Naive thymus-derived CD8-positive, alpha-beta T cell (primary cell): ENCODE data around the gene ANO10. TPM values are rescaled to one million over a fixed set of nuclear protein-coding genes. Genes with fewer than 3 reads are reported as not detected.

ENCODE experiments used
- ATAC-seq, 2 donors: fragments of 150-1000 bp; cut with Tn5 transposase in 1 of 2; sonication (Bioruptor Pico), chemical (Tn5 transposase) in 1 of 2; 1 replicate in 1 of 2; 2 replicates in 1 of 2; pipeline ENCODE4 v1.10.0; 2021; ENCODE audit warnings: mild to moderate bottlenecking in 2 of 2, moderate library complexity in 2 of 2
- POLR2A ChIA-PET: fragments of 350-600 bp; sonication (Branson Sonifier 250); formaldehyde crosslinking; loops from one replicate; lab custom pipeline; 2021; ENCODE audit warnings: antibody characterized with exemption; lab: Charles Lee
- DNase-seq, 10 donors: peaks; one replicate each; pipeline versions ENCODE4 v3.0.0 to v3.0.0-alpha.2; 2020 to 2022
- H3K27ac Mint-ChIP-seq, 10 donors: one replicate each; pipeline ENCODE4 v1.8.0; 2020 to 2022; ENCODE audit warnings: mild to moderate bottlenecking in 10 of 10, mixed read lengths in 10 of 10, moderate library complexity in 4 of 10, inconsistent platforms in 1 of 10
- H3K27me3 Mint-ChIP-seq, 5 donors: one replicate each; pipeline ENCODE4 v1.8.0; 2021 to 2022; ENCODE audit warnings: mixed read lengths in 5 of 5
- H3K36me3 Mint-ChIP-seq, 3 donors: one replicate each; pipeline ENCODE4 v1.8.0; 2020 to 2022; ENCODE audit warnings: mixed read lengths in 3 of 3, mild to moderate bottlenecking in 2 of 3, inconsistent platforms in 1 of 3
- H3K4me1 Mint-ChIP-seq, 4 donors: one replicate each; pipeline ENCODE4 v1.8.0; 2021 to 2022; ENCODE audit warnings: mixed read lengths in 4 of 4
- H3K4me3 Mint-ChIP-seq, 10 donors: one replicate each; pipeline ENCODE4 v1.8.0; 2020 to 2022; ENCODE audit warnings: mild to moderate bottlenecking in 10 of 10, mixed read lengths in 10 of 10, moderate library complexity in 6 of 10, inconsistent platforms in 1 of 10
- H3K9me3 Mint-ChIP-seq, 9 donors: one replicate each; pipeline ENCODE4 v1.8.0; 2020 to 2022; ENCODE audit warnings: mixed read lengths in 9 of 9, mild to moderate bottlenecking in 3 of 9, inconsistent platforms in 1 of 9, moderate library complexity in 1 of 9
- polyA plus RNA-seq, 3 donors: library from polyadenylated mRNA; unstranded; fragments of 300-500 nt; fragmentation: Illumina TruSeq; gene quantifications; one replicate each; pipeline ENCODE4 v1.2.3, GENCODE V29; 2021
- total RNA-seq, 8 experiments: library from RNA in 2 of 8; stranded (reverse) in 2 of 8; gene quantifications; one replicate each; pipeline ENCODE4 v1.2.3 and lab custom pipeline; 2021 to 2026

Gene ANO10
- total and polyA plus RNA-seq, 5 experiments from 2014 or later, result 6.9 to 12.4 (median 10.4) TPM

DNA sequence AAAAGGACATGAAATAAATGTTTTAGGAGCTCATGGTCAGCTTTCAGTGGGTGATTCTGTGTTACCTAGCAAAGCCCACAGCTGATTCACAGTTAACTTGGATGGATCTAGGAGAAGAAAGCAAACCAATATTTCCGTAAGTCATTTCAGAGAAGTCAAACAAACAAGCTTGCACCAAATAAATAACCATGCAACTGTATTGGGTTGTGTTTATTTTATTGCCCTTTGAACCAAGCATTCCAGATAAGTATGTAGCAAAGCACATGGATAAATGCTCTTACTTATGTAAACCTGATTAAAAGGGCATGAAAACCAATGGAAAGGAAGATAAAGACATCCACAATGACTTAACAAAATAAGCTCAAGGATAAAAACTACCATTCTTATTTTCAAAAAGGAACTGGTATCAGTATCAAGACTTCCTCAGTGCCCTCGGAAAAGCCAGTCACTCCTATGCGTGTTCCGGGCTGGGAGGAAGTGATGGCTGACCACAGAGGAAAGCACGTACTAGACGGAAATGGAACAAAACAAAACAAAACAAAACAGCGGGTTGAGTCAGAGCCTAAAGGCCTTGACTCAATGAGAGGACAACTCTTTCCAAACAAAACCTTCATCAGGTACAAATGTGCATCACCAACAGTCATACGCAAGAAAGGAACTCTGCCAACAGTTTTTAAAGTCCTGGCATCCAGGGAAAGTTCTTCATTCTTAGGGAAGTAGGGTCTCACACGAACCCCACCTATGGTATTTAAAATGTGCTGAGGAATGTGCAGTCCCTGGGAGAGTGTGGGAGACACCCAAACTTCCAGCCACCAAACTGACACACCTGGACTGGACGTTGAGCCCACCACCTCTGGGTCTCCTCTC lies 232.2 kb downstream of the ANO10 start:
- ATAC-seq, result peak; percentile 88 to 97

GRCh38 chr3:43388915-43389314 lies 232.9 kb downstream of the ANO10 start:
- POLR2A ChIA-PET, result interaction anchor here (0.5 to 2.9 kb wide), 14 partner anchors 9 to 924 kb away, joined by 3 to 24 read pairs (median 4); partner anchors contain the start of gene SNRK
- peak in 1 of 10 donors; percentile 18 for DNase-seq
- H3K36me3 Mint-ChIP-seq, result peaks cover 0 to 4% (median 0%) of the 10 kb centered on the region in 3 donors
- H3K4me3 Mint-ChIP-seq, result peak overlapping the region in 8 of 10 donors; percentile 12 to 84 (median 66)
- peaks cover 38 to 85% (median 61%) of the 10 kb centered on the region in 4 donors for H3K4me1 Mint-ChIP-seq
- H3K27me3 Mint-ChIP-seq, result no peaks in the 10 kb centered on the region
- H3K27ac Mint-ChIP-seq, result peak overlapping the region; percentile 88 to 98 (median 94)
- peak in 1 of 2 donors; percentile 6 for ATAC-seq
- peaks cover 0 to 14% (median 2%) of the 10 kb centered on the region in 9 donors for H3K9me3 Mint-ChIP-seq

More for the DNA sequence above, 232.2 kb downstream of the ANO10 start:
- Mint-ChIP-seq H3K4me3 (peak overlapping the region; percentile 12 to 84 (median 72)), H3K27ac (peak overlapping the region; percentile 88 to 98 (median 94)), H3K27me3 (no peaks in the 10 kb centered on the region), H3K9me3 (peaks cover 0 to 21% (median 1%) of the 10 kb centered on the region in 9 donors), H3K4me1 (peaks cover 43 to 86% (median 67%) of the 10 kb centered on the region in 4 donors), H3K36me3 (peaks cover 0 to 4% (median 0%) of the 10 kb centered on the region in 3 donors)
- peak; percentile 33 to 88 (median 73) for DNase-seq
- POLR2A ChIA-PET, result interaction anchor here (1.0 to 2.9 kb wide), 14 partner anchors 10 to 227 kb away, joined by 3 to 24 read pairs (median 4); partner anchors contain the start of gene SNRK

DNA sequence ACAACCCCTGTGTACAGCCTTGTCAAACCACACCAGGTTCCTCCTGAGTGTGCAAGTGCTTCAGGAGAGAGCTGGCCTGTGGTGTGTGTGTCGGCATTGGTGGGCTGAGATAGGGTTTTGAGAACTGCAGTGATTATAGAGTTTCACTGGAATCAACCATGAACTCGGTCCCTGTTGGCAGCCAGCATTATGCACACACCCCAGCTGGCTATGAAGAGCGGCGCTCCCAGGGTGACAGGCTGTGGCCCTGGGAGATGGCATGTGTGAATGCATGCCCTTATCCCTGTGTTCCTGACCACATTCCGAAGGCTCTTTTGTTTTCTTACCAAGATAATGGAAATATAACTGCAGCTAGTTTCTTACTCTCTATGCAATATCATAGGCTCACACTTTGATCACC lies 233.6 kb downstream of the ANO10 start:
- peak overlapping the region in 2 of 10 donors; percentile 65 to 84 for H3K4me3 Mint-ChIP-seq
- peaks cover 0 to 4% (median 0%) of the 10 kb centered on the region in 3 donors for H3K36me3 Mint-ChIP-seq
- DNase-seq (no peak), ATAC-seq (no peak)
- POLR2A ChIA-PET, result interaction anchor here (1.4 to 2.9 kb wide), 5 partner anchors 9 to 114 kb away, joined by 5 to 24 read pairs (median 13); no protein-coding TSS in a partner anchor
- H3K4me1 Mint-ChIP-seq, result peaks cover 31 to 77% (median 56%) of the 10 kb centered on the region in 4 donors
- no peaks in the 10 kb centered on the region for H3K27me3 Mint-ChIP-seq
- peaks cover 0 to 8% (median 2%) of the 10 kb centered on the region in 9 donors for H3K9me3 Mint-ChIP-seq
- peak overlapping the region in 9 of 10 donors; percentile 57 to 98 (median 92) for H3K27ac Mint-ChIP-seq

- POLR2A ChIA-PET, result interaction anchor here (1.5 to 3.9 kb wide), 4 partner anchors 10 to 93 kb away, joined by 3 to 24 read pairs (median 13); partner anchors contain the start of gene SNRK
- Mint-ChIP-seq H3K4me3 (no peak overlapping the region), H3K27me3 (no peaks in the 10 kb centered on the region), H3K4me1 (peaks cover 17 to 30% (median 23%) of the 10 kb centered on the region in 4 donors), H3K9me3 (peaks cover 0 to 2% (median 0%) of the 10 kb centered on the region in 9 donors), H3K27ac (peak overlapping the region in 5 of 10 donors; percentile 37 to 80 (median 70)), H3K36me3 (no peaks in the 10 kb centered on the region)
- no peak for ATAC-seq
- DNase-seq, result no peak
Measured at GRCh38 chr3:43379343-43379742, 242.5 kb downstream of the ANO10 start.

- ATAC-seq, result peak; percentile 97 to 98
- Mint-ChIP-seq H3K4me1 (peaks cover 18 to 37% (median 25%) of the 10 kb centered on the region in 4 donors), H3K27ac (peak overlapping the region; percentile 70 to 91 (median 82)), H3K27me3 (no peaks in the 10 kb centered on the region), H3K4me3 (peak overlapping the region in 3 of 10 donors; percentile 24 to 29 (median 26)), H3K9me3 (peaks cover 0 to 2% (median 0%) of the 10 kb centered on the region in 9 donors), H3K36me3 (no peaks in the 10 kb centered on the region)
- peak; percentile 48 to 86 (median 72) for DNase-seq
- POLR2A ChIA-PET, result interaction anchor here (1.0 to 3.9 kb wide), 8 partner anchors 11 to 216 kb away, joined by 3 to 24 read pairs (median 7); partner anchors contain the start of gene SNRK
Measured at GRCh38 chr3:43378066-43378935, 243.5 kb downstream of the ANO10 start.

GRCh38 chr3:43373560-43373928 lies 248.3 kb downstream of the ANO10 start:
- no peaks in the 10 kb centered on the region for H3K9me3 Mint-ChIP-seq
- POLR2A ChIA-PET, result interaction anchor here (0.7 to 1.9 kb wide), 4 partner anchors 19 to 150 kb away, joined by 3 to 4 read pairs (median 4); no protein-coding TSS in a partner anchor
- H3K36me3 Mint-ChIP-seq, result no peaks in the 10 kb centered on the region
- DNase-seq (no peak), ATAC-seq (no peak)
- peaks cover 17 to 53% (median 39%) of the 10 kb centered on the region in 4 donors for H3K4me1 Mint-ChIP-seq
- H3K27ac Mint-ChIP-seq, result peak overlapping the region in 1 of 10 donors; percentile 50
- H3K27me3 Mint-ChIP-seq, result no peaks in the 10 kb centered on the region
- no peak overlapping the region for H3K4me3 Mint-ChIP-seq

DNA sequence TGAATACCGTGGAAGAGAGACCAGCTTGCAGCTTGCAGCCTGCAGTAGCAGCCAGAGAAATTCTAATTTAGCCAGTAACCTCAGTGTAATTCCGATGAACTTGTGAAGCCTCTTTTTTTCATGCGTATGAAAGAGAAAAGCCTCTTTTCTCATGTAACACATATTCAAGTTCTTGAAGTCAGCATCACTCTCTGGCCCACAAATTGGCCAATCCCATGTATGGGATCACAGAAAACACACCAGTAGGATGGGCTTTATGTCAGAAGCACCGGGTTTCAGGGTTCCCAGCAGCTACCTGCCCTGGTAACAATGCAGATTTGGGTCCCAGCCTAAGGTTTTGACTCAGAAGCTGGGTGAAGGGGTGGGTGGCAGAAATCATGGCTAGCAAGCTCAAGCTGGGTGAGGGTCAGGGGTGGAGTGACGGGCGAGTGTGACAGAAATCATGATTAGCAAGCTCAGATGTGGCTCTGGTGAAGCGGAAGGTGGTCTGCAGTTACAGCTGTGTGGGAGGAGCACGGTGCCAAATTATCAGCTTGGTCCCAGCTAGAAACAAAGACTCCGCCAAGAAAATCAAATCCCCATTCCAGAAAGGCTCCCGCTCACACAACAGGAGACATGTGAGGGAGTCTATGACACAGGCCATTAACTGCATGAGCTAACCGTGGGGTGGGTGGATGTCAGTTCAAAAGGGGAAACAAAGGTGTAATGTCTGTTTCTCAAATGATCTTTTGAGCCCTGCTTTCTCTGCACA lies 248.8 kb downstream of the ANO10 start:
- Mint-ChIP-seq H3K27me3 (no peaks in the 10 kb centered on the region), H3K36me3 (no peaks in the 10 kb centered on the region), H3K27ac (peak overlapping the region in 7 of 10 donors; percentile 21 to 93 (median 50)), H3K4me3 (no peak overlapping the region), H3K4me1 (peaks cover 15 to 47% (median 36%) of the 10 kb centered on the region in 4 donors), H3K9me3 (no peaks in the 10 kb centered on the region)
- ATAC-seq, result no peak
- DNase-seq, result no peak
- POLR2A ChIA-PET, result interaction anchor here (0.7 to 1.9 kb wide), 4 partner anchors 19 to 149 kb away, joined by 3 to 4 read pairs (median 4); no protein-coding TSS in a partner anchor

DNA sequence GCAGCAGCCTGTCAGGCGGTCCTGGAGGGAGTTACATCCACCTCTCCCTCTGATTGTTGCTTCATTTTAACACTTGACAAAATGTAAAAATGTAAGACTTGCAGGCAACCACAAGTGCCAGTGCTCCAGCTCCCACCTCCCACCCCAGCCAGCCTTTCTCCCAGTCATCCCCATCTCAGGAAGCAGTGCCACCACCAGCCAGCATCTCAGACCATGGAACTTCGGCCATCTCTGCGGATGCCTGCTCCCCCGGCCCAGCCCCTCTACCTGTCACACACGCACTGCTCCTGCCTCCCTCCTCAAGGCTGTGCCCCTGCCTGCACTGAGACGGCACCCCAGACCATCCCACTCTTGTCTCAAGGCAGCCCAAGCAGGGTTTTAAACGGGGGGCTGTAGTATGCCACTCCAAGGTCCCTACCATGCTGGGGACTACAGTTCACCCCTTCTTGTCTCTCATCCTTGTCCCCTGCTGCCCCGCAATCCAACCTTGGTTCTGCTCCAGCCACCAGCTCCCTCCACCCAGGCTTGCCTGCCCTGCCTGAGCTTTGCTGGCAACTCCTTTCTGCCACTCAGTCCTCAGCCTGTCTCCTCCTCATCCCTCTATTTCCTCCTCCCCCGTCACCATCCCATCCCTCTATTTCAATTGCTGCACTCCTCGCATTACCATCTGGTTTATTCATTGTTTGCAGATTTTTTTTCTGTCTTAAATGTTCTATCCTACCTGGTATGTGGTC lies 249.6 kb downstream of the ANO10 start:
- DNase-seq (no peak), ATAC-seq (no peak)
- Mint-ChIP-seq H3K27ac (peak overlapping the region in 8 of 10 donors; percentile 27 to 93 (median 65)), H3K27me3 (no peaks in the 10 kb centered on the region), H3K4me1 (peaks cover 11 to 40% (median 32%) of the 10 kb centered on the region in 4 donors), H3K4me3 (no peak overlapping the region), H3K9me3 (no peaks in the 10 kb centered on the region), H3K36me3 (no peaks in the 10 kb centered on the region)
- POLR2A ChIA-PET, result interaction anchor here (1.6 to 1.9 kb wide), 2 partner anchors 75 to 148 kb away, joined by 4 read pairs; no protein-coding TSS in a partner anchor

DNA sequence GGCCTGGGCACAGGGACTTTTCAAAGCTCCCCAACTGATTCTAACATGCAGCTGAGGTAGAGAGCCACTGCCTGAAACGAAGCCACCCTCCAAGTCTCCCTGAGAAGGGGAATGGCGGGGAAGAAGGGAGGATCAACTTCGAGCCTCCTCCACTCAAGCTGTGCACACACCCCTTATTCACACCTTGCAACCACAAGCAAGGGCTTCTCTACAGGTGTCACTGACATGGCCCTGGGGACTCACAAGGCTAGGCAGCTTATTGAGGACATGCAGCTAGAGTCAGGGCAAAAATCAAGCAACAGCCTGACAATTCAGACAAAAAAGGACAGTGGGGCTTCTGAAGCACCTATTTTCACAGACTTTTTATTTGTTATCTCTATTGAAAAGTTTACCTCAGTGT lies 250.3 kb downstream of the ANO10 start:
- H3K27ac Mint-ChIP-seq, result peak overlapping the region in 6 of 10 donors; percentile 1 to 76 (median 62)
- no peaks in the 10 kb centered on the region for H3K36me3 Mint-ChIP-seq
- no peaks in the 10 kb centered on the region for H3K9me3 Mint-ChIP-seq
- no peak for ATAC-seq
- H3K27me3 Mint-ChIP-seq, result no peaks in the 10 kb centered on the region
- DNase-seq, result no peak
- POLR2A ChIA-PET, result interaction anchor here (1.2 kb wide), 1 partner anchor 74 kb away, joined by 3 read pairs; no protein-coding TSS in a partner anchor
- peaks cover 11 to 47% (median 30%) of the 10 kb centered on the region in 4 donors for H3K4me1 Mint-ChIP-seq
- H3K4me3 Mint-ChIP-seq, result no peak overlapping the region

- Mint-ChIP-seq H3K9me3 (no peaks in the 10 kb centered on the region), H3K4me3 (no peak overlapping the region), H3K36me3 (peaks cover 0 to 4% (median 0%) of the 10 kb centered on the region in 3 donors), H3K27me3 (no peaks in the 10 kb centered on the region), H3K4me1 (peaks cover 13 to 43% (median 29%) of the 10 kb centered on the region in 4 donors), H3K27ac (peak overlapping the region in 5 of 10 donors; percentile 20 to 76 (median 63))
- POLR2A ChIA-PET, result interaction anchor here (0.6 to 1.2 kb wide), 4 partner anchors 23 to 116 kb away, joined by 3 to 4 read pairs (median 3); no protein-coding TSS in a partner anchor
- no peak for ATAC-seq
- DNase-seq, result no peak
Measured at GRCh38 chr3:43370293-43370980, 251.4 kb downstream of the ANO10 start.
